Measurements from ENCODE around the gene EMP1. TPM values are rescaled to one million over a fixed set of nuclear protein-coding genes. Genes with fewer than 3 reads are reported as not detected.

Gene EMP1
- polyA plus RNA-seq, 1 donor: 45.2 TPM

- Histone ChIP-seq H3K36me3 (ENCODE audit: control insufficient read depth, insufficient read depth, low read length) (peaks cover under 1% of the 10 kb centered on the region), H3K9me3 (ENCODE audit: control insufficient read depth, low read depth, low read length) (no peaks in the 10 kb centered on the region), H3K27ac (ENCODE audit: low read length) (peak overlapping the region; percentile 18), H3K27me3 (ENCODE audit: control insufficient read depth, insufficient read depth, low read length) (no peaks in the 10 kb centered on the region), H3K4me1 (ENCODE audit: control insufficient read depth, insufficient read depth, low read length) (peaks cover 22% of the 10 kb centered on the region), H3K4me3 (ENCODE audit: low read length) (no peak overlapping the region)
- WGBS (ENCODE audit: insufficient coverage, low lambda C conversion rate): no CpG with 5 or more reads among the region's 9 CpGs
- peak; percentile 81 to 88 for DNase-seq
Observed at GRCh38 chr12:13208533-13209435, 12.3 kb downstream of the EMP1 start.

GRCh38 chr12:13209436-13210235, 13.1 kb downstream of the EMP1 start:
- no peaks in the 10 kb centered on the region for H3K27me3 ChIP-seq (ENCODE audit: control insufficient read depth, insufficient read depth, low read length)
- no peaks in the 10 kb centered on the region for H3K9me3 ChIP-seq (ENCODE audit: control insufficient read depth, low read depth, low read length)
- H3K36me3 ChIP-seq (ENCODE audit: control insufficient read depth, insufficient read depth, low read length): peaks cover 2% of the 10 kb centered on the region
- peak overlapping the region; percentile 18 for H3K27ac ChIP-seq (ENCODE audit: low read length)
- whole genome bisulfite sequencing (ENCODE audit: insufficient coverage, low lambda C conversion rate): no CpG with 5 or more reads among the region's 7 CpGs
- H3K4me3 ChIP-seq (ENCODE audit: low read length): no peak overlapping the region
- no peak for DNase-seq
- H3K4me1 ChIP-seq (ENCODE audit: control insufficient read depth, insufficient read depth, low read length): peaks cover 22% of the 10 kb centered on the region

- Histone ChIP-seq H3K36me3 (ENCODE audit: control insufficient read depth, insufficient read depth, low read length) (peaks cover 8% of the 10 kb centered on the region), H3K27me3 (ENCODE audit: control insufficient read depth, insufficient read depth, low read length) (no peaks in the 10 kb centered on the region), H3K4me3 (ENCODE audit: low read length) (no peak overlapping the region), H3K9me3 (ENCODE audit: control insufficient read depth, low read depth, low read length) (no peaks in the 10 kb centered on the region), H3K27ac (ENCODE audit: low read length) (no peak overlapping the region), H3K4me1 (ENCODE audit: control insufficient read depth, insufficient read depth, low read length) (peaks cover 22% of the 10 kb centered on the region)
- 100% methylated on average over 1 of the region's 4 CpGs for WGBS (ENCODE audit: insufficient coverage, low lambda C conversion rate)
- no peak for DNase-seq
Observed at GRCh38 chr12:13210236-13211190, 14.0 kb downstream of the EMP1 start.

DNA sequence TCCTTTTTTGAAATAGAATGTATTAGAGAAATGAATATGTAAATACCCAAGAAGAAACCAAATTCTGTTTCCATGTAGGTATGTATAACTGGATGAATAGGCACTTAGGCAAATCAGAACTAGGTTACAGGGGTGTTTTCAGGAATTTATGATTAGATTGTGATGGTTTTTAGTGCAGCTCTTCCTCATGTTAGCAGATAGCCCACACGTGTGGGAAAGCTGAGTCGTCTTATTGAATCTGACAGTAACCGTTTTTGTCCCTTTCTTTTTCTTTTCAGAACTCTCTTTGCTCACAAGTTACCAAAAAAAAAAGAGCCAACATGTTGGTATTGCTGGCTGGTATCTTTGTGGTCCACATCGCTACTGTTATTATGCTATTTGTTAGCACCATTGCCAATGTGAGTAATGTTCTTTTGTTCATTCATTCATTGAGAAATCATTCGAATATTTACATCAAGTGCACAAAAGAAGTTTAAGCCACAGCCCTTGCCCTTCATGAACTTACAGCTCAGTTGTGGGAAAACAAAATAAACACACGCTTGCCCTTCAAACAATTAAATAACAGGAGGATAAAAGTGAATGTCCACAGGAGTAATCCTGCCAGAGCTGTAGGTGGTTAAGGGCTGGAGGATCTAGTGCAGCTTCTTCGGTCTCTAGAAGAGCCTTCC, 14.8 kb downstream of the EMP1 start:
- 82% methylated on average over 5 of the region's 7 CpGs for WGBS (ENCODE audit: insufficient coverage, low lambda C conversion rate)
- Histone ChIP-seq H3K9me3 (ENCODE audit: control insufficient read depth, low read depth, low read length) (peaks cover under 1% of the 10 kb centered on the region), H3K36me3 (ENCODE audit: control insufficient read depth, insufficient read depth, low read length) (peaks cover 8% of the 10 kb centered on the region), H3K4me3 (ENCODE audit: low read length) (no peak overlapping the region), H3K4me1 (ENCODE audit: control insufficient read depth, insufficient read depth, low read length) (peaks cover 22% of the 10 kb centered on the region), H3K27me3 (ENCODE audit: control insufficient read depth, insufficient read depth, low read length) (no peaks in the 10 kb centered on the region), H3K27ac (ENCODE audit: low read length) (no peak overlapping the region)
- DNase-seq: no peak

DNA sequence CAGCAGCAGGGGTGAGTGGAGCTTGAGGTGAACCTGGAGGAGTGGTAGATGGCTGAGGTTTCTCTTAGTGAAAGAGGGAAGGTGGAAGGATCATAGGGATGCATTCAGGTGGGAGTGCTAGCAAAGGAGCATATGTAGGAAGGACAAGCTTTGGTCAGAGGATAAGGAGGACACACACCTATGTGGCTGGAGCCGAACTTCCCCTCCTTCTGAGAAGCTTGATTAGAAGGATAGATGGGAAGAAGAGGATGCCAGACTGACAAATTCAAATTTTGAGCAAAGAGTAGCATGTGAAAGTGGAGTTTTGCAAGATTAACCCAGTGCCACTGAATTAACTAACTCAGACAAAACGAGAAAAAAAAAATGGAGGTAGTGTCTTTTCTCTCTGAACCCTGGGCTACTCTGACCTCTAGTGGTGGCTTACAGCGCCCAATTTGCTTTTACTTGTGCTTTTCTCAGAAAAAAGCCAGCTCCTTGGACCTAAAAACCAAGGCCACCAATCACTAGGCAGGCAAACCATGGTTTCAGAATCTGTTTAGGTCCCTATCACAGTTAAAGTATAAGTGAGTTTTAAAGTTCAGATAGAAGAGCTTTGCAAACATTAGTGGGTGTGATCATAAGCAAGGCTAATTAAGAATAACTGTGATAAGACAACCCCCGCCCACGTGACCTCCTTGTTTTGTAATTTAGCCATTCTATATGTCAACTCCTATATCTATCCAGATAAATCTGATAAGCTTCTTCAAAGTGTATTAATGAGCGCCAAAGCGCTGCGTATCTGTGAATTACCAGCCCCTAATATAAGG, 15.5 kb downstream of the EMP1 start:
- no peaks in the 10 kb centered on the region for H3K27me3 ChIP-seq (ENCODE audit: control insufficient read depth, insufficient read depth, low read length)
- 60% methylated on average over 1 of the region's 8 CpGs for WGBS (ENCODE audit: insufficient coverage, low lambda C conversion rate)
- no peak overlapping the region for H3K27ac ChIP-seq (ENCODE audit: low read length)
- no peak overlapping the region for H3K4me3 ChIP-seq (ENCODE audit: low read length)
- peaks cover 22% of the 10 kb centered on the region for H3K4me1 ChIP-seq (ENCODE audit: control insufficient read depth, insufficient read depth, low read length)
- peak in 1 of 2 donors; percentile 65 for DNase-seq
- peaks cover 3% of the 10 kb centered on the region for H3K9me3 ChIP-seq (ENCODE audit: control insufficient read depth, low read depth, low read length)
- peaks cover 8% of the 10 kb centered on the region for H3K36me3 ChIP-seq (ENCODE audit: control insufficient read depth, insufficient read depth, low read length)

- H3K9me3 ChIP-seq (ENCODE audit: control insufficient read depth, low read depth, low read length): peaks cover 3% of the 10 kb centered on the region
- no peak for DNase-seq
- H3K27ac ChIP-seq (ENCODE audit: low read length): no peak overlapping the region
- H3K4me3 ChIP-seq (ENCODE audit: low read length): no peak overlapping the region
- peaks cover 8% of the 10 kb centered on the region for H3K36me3 ChIP-seq (ENCODE audit: control insufficient read depth, insufficient read depth, low read length)
- H3K4me1 ChIP-seq (ENCODE audit: control insufficient read depth, insufficient read depth, low read length): peaks cover 9% of the 10 kb centered on the region
- no peaks in the 10 kb centered on the region for H3K27me3 ChIP-seq (ENCODE audit: control insufficient read depth, insufficient read depth, low read length)
- no CpG with 5 or more reads among the region's 4 CpGs for WGBS (ENCODE audit: insufficient coverage, low lambda C conversion rate)
Observed at GRCh38 chr12:13215056-13215455, 18.5 kb downstream of the EMP1 start.

DNA sequence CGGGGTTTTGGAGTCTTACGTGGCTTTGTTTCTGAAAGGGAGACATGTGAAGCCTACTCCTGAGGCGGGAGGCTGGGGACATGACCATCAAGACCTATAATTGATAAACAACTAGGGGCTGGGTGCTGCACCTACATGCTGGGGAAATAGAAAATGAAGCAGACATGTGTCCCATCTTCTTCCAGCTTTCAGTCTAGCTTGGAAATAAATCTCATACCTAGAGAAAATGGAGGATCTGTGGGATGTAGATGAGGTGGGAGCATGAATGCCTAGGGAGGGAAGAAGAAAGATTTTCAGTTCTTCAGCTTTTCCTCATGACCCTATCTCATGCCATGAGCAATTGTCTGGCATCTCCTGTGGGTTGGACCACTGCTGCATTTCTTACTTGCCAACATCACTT, 22.1 kb downstream of the EMP1 start:
- H3K36me3 ChIP-seq (ENCODE audit: control insufficient read depth, insufficient read depth, low read length): peaks cover 8% of the 10 kb centered on the region
- DNase-seq: no peak
- no peak overlapping the region for H3K4me3 ChIP-seq (ENCODE audit: low read length)
- H3K27me3 ChIP-seq (ENCODE audit: control insufficient read depth, insufficient read depth, low read length): no peaks in the 10 kb centered on the region
- no CpG with 5 or more reads among the region's 3 CpGs for WGBS (ENCODE audit: insufficient coverage, low lambda C conversion rate)
- H3K27ac ChIP-seq (ENCODE audit: low read length): no peak overlapping the region
- H3K4me1 ChIP-seq (ENCODE audit: control insufficient read depth, insufficient read depth, low read length): no peaks in the 10 kb centered on the region
- H3K9me3 ChIP-seq (ENCODE audit: control insufficient read depth, low read depth, low read length): peaks cover 3% of the 10 kb centered on the region

- Histone ChIP-seq H3K27me3 (ENCODE audit: control insufficient read depth, insufficient read depth, low read length) (no peaks in the 10 kb centered on the region), H3K4me3 (ENCODE audit: low read length) (no peak overlapping the region), H3K27ac (ENCODE audit: low read length) (no peak overlapping the region), H3K36me3 (ENCODE audit: control insufficient read depth, insufficient read depth, low read length) (peaks cover 6% of the 10 kb centered on the region), H3K9me3 (ENCODE audit: control insufficient read depth, low read depth, low read length) (peaks cover 3% of the 10 kb centered on the region), H3K4me1 (ENCODE audit: control insufficient read depth, insufficient read depth, low read length) (no peaks in the 10 kb centered on the region)
- DNase-seq: no peak
- WGBS (ENCODE audit: insufficient coverage, low lambda C conversion rate): 100% methylated on average over 3 of the region's 3 CpGs
Observed at GRCh38 chr12:13219320-13219719, 22.8 kb downstream of the EMP1 start.

- 100% methylated on average over 1 of the region's 3 CpGs for WGBS (ENCODE audit: insufficient coverage, low lambda C conversion rate)
- DNase-seq: no peak
- peaks cover 3% of the 10 kb centered on the region for H3K9me3 ChIP-seq (ENCODE audit: control insufficient read depth, low read depth, low read length)
- H3K4me3 ChIP-seq (ENCODE audit: low read length): no peak overlapping the region
- no peaks in the 10 kb centered on the region for H3K36me3 ChIP-seq (ENCODE audit: control insufficient read depth, insufficient read depth, low read length)
- no peak overlapping the region for H3K27ac ChIP-seq (ENCODE audit: low read length)
- no peaks in the 10 kb centered on the region for H3K4me1 ChIP-seq (ENCODE audit: control insufficient read depth, insufficient read depth, low read length)
- no peaks in the 10 kb centered on the region for H3K27me3 ChIP-seq (ENCODE audit: control insufficient read depth, insufficient read depth, low read length)
Observed at GRCh38 chr12:13220838-13221237, 24.3 kb downstream of the EMP1 start.
